Measurements from ENCODE around the gene CD48. TPM values are rescaled to one million over a fixed set of nuclear protein-coding genes. Genes with fewer than 3 reads are reported as not detected.

The CD48 gene
- total RNA-seq, 2 donors from 2014 or later = 4.9 to 9.2 TPM

DNA sequence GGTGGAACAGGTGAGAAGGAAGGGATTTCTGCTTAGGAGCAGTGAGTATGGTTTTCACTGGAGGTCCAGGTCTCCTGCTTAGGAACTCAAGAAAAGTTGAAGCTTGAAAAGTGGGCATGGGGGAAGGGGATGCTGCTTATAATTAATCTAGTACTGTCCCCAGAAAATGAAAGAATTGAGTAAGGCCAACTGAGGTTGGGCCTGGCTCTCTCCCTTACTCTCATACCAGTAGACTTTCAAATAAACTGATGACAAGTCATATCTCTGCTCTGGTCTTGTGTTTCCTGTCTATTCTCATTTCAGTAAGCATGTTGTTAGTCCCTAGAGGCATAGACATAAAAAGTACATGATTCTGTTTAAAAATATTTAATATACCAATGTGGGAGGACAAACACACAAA, 26.4 kb downstream of the CD48 start:
- H3K27me3 ChIP-seq = no peaks in the 10 kb centered on the region
- H3K36me3 ChIP-seq = no peaks in the 10 kb centered on the region
- H3K4me3 ChIP-seq = no peak overlapping the region
- H3K9ac ChIP-seq (ENCODE audit: low read depth in 2 of 2, low read length in 2 of 2) = peak overlapping the region in 1 of 2 donors; percentile 43
- H3K9me3 ChIP-seq = no peaks in the 10 kb centered on the region
- H3K4me1 ChIP-seq = no peaks in the 10 kb centered on the region
- H3K27ac ChIP-seq = no peak overlapping the region
- TF ChIP-seq, protein P1, sequence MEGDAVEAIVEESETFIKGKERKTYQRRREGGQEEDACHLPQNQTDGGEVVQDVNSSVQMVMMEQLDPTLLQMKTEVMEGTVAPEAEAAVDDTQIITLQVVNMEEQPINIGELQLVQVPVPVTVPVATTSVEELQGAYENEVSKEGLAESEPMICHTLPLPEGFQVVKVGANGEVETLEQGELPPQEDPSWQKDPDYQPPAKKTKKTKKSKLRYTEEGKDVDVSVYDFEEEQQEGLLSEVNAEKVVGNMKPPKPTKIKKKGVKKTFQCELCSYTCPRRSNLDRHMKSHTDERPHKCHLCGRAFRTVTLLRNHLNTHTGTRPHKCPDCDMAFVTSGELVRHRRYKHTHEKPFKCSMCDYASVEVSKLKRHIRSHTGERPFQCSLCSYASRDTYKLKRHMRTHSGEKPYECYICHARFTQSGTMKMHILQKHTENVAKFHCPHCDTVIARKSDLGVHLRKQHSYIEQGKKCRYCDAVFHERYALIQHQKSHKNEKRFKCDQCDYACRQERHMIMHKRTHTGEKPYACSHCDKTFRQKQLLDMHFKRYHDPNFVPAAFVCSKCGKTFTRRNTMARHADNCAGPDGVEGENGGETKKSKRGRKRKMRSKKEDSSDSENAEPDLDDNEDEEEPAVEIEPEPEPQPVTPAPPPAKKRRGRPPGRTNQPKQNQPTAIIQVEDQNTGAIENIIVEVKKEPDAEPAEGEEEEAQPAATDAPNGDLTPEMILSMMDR (IDR thresholded peaks at IDR 0.05) = no peak
- no peak for DNase-seq
- intact Hi-C loops (cut with DNase I) = no loop called here

DNA sequence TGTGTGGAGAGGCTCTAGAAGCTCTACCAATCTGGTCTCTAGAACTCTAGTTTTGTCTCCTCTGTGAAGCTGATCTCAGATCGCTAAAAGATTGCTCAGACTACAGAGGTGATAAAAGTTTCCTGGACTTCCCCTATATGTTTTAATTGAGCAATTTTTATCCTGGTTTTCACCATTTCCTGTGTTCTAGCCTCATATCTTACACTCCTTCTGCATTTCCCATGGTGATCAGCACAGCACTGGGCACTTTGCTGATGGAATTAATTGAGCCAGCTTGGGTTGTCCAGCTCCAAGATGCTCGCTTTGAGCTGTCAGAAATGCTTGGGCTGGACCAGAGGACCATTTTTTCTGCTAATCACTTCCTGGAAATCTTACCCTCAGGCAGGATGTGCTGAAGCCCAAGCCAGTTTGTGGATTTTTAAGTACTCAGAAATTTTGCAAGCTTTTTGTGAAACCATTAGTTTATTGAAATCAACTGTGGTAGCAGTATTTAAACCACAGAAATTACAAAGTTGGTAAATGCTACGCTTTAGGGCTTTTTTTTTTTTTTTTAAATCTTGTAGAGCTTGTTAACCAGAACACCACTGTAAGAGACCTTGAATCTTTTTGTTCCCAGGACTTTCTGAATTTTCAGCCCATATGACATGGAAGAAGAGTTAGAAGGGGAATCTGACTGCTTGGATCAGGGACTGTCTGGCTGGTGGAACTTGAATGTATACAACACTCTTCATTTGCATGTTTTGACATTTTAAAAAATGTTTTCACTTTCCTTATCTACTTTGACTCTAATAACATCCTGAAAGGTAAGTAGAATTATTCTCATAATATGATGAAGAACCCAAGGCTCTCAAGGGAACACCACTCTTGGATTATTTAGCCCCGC, 28.4 kb downstream of the CD48 start:
- TF ChIP-seq, protein P1 (IDR thresholded peaks at IDR 0.05) = no peak
- no peaks in the 10 kb centered on the region for H3K9me3 ChIP-seq
- H3K27me3 ChIP-seq = no peaks in the 10 kb centered on the region
- H3K9ac ChIP-seq (ENCODE audit: low read depth in 2 of 2, low read length in 2 of 2) = no peak overlapping the region
- H3K4me1 ChIP-seq = no peaks in the 10 kb centered on the region
- no peak for DNase-seq
- H3K36me3 ChIP-seq = no peaks in the 10 kb centered on the region
- intact Hi-C loops (cut with DNase I) = no loop called here
- no peak overlapping the region for H3K27ac ChIP-seq
- H3K4me3 ChIP-seq = no peak overlapping the region

DNA sequence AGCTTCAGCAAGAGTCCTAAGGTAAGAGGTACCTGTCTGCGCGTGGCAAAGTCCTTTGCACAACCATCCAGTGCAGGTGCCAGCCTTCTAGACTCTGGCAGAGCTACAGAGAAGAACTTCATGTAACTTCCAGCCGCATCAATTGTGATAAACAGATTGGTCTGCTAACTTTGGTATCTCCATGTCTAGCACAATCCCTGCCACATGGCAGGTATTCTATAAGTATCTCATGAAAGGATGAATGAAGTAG, 29.8 kb downstream of the CD48 start:
- intact Hi-C loops (cut with DNase I) = no loop called here
- Histone ChIP-seq H3K4me3 (no peak overlapping the region), H3K9ac (ENCODE audit: low read depth in 2 of 2, low read length in 2 of 2) (no peak overlapping the region), H3K9me3 (no peaks in the 10 kb centered on the region), H3K27me3 (no peaks in the 10 kb centered on the region), H3K27ac (no peak overlapping the region), H3K4me1 (no peaks in the 10 kb centered on the region), H3K36me3 (no peaks in the 10 kb centered on the region)
- no peak for DNase-seq
- TF ChIP-seq, protein P1 (IDR thresholded peaks at IDR 0.05) = no peak

DNA sequence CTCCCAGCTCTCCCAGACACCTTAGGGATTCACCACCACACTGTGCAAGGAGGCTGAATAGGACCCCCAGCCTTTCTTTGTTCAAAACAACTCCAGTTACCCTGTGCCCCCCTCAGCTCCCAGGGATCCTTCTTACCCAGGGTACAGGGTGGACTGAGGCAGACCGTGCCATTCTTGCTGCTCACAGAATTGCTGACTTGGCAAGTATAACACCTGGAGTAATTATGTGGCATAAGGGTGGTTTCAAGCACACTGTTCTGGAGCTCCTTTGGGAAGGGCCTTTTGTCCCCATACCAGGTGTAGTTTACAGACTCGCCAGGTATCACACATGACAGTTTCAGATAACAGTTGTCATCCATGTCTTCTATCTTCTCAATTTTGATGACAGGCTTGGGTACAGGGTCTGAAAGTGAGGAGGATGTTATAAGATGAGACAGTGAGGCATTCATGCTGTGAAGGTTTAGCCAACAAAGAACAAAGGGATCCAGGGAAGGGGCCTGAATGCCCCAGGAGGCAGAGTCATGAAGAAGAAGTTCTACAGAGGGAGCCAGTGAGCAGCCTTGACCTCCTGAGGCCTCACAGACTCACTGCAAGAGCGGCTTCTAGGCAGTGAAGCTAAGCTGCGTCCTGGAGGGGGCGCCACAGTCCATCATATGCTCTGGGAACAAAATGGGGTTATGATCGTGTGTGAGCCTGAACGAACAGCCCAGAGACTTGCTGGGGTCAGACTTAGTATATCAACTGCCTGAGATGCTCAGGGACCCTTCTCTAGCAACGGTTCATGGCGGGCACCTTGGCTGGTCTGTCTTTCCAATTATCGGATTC, 30.3 kb downstream of the CD48 start:
- Histone ChIP-seq H3K27ac (no peak overlapping the region), H3K27me3 (no peaks in the 10 kb centered on the region), H3K4me1 (no peaks in the 10 kb centered on the region), H3K9ac (ENCODE audit: low read depth in 2 of 2, low read length in 2 of 2) (no peak overlapping the region), H3K36me3 (no peaks in the 10 kb centered on the region), H3K4me3 (no peak overlapping the region), H3K9me3 (no peaks in the 10 kb centered on the region)
- intact Hi-C loops (cut with DNase I) = no loop called here
- DNase-seq = peak; percentile 72
- TF ChIP-seq, protein P1 (IDR thresholded peaks at IDR 0.05) = peak; percentile 53

DNA sequence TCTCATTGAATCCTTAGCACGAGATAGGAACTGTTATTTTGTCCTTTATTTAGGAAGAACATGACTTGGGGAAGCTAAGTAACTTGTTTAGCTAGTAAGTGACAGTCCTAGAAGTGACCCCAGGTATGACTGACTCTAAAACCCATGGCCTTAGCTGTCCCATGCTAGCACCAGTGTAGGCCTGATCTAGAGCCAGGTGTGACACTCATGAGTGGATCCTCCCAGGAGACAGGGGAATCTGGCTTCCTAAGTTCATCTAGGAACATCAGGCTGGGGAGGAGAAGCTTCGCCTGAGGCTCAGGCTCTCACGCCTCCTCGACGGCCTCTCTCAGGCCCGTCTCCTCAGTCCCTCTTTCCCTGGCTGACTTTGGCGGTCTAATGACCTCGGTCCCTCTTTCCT, 31.2 kb downstream of the CD48 start:
- DNase-seq = no peak
- no peak overlapping the region for H3K9ac ChIP-seq (ENCODE audit: low read depth in 2 of 2, low read length in 2 of 2)
- no peak overlapping the region for H3K4me3 ChIP-seq
- H3K27me3 ChIP-seq = no peaks in the 10 kb centered on the region
- H3K27ac ChIP-seq = no peak overlapping the region
- no peaks in the 10 kb centered on the region for H3K9me3 ChIP-seq
- H3K4me1 ChIP-seq = no peaks in the 10 kb centered on the region
- TF ChIP-seq, protein P1 (IDR thresholded peaks at IDR 0.05) = no peak
- H3K36me3 ChIP-seq = no peaks in the 10 kb centered on the region
- intact Hi-C loops (cut with DNase I) = no loop called here

Data from colonic mucosa (tissue), 4 donors.